H1 (cell line): ENCODE data around the gene TRIM65. TPM values are rescaled to one million over a fixed set of nuclear protein-coding genes. Genes with fewer than 3 reads are reported as not detected.

Source experiments
- BRCA1 ChIP-seq: IDR thresholded peaks from 2 replicates; pipeline ENCODE4 v1.6.1; 2012; ENCODE audit warnings: low read depth, low read length, improper control_type of control experiment
- KDM5A ChIP-seq: fragments of 200-600 bp; IDR thresholded peaks from 2 replicates; pipeline ENCODE4 v1.7.1; 2012; ENCODE audit warnings: mild to moderate bottlenecking, low read length, inconsistent platforms, mixed read lengths
- RBBP5 ChIP-seq: IDR thresholded peaks from 2 replicates; pipeline ENCODE4 v1.7.1; 2012; ENCODE audit warnings: low read depth, mild to moderate bottlenecking, inconsistent platforms, low read length, moderate library complexity, borderline replicate concordance
- SIX5 ChIP-seq: IDR thresholded peaks from 2 replicates; pipeline ENCODE4 v1.6.1; 2011; ENCODE audit warnings: mild to moderate bottlenecking, low read depth, low read length
- polyA plus RNA-seq, 7 experiments: library from polyadenylated mRNA; depleted of rRNA in 3 of 7; stranded (reverse) in 5 of 7; unstranded in 2 of 7; fragments of >200 nt in 5 of 7; fragments of 200-250 nt in 2 of 7; gene quantifications; 1 replicate in 5 of 7; 2 replicates in 1 of 7; 4 replicates in 1 of 7; pipeline versions ENCODE4 v1.2.1 to v1.2.3, GENCODE V29; 2011 to 2013; ENCODE audit warnings: missing spikeins in 2 of 7, mixed read lengths in 2 of 7
- total RNA-seq: library from RNA; stranded (reverse); fragmentation: NEBNext Ultra II Directional; extraction: Animal tissue kit (Norgen Biotek cat#: 25700); gene quantifications from 2 replicates; pipeline ENCODE4 v1.2.1, GENCODE V29; 2021

The TRIM65 gene
- total and polyA plus RNA-seq, 2 of the 8 experiments (the other 6 are each of a cell fraction or from before 2014, with no cell fraction given) = 21.2 to 48.6 TPM

DNA sequence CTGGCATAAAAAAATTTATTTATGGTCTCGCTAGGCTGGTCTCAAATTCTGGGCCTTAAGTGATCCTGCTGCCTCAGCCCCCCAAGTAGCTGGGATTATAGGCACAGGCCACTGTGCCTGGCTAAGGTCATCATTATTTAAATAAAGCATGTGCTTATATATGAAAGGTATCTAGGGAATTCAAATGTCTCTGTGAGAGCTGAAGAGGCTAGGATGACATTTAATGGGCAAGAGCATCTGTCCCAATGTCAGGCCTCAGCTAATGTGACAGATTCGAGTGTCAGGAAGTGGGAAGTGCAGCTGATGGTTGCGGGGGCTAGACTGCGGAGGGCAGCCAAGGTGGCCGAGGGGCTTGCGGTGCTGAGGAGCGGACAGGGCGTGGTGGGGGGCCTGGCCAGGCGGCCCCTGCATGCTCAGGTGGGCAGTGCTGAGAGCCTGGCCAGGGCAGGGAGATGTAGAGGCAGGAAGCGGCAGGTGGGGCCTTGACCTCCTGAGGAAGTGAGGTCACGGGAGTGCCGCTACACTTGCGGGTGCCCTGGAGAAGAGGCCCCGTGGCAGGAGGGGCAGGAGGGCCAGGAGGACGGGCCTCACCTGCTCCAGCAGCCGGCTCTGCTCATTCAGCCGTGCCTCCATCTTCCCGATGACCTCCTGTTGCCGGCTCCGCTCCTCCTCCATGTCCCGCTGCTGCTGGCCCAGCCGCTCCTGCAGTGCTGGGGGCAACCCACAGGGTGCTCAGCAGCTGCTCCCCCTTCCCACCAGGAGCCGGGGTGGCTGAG is 20.6 kb upstream of the TRIM65 start (continued):
- TF ChIP-seq KDM5A (no peak), BRCA1 (no peak), RBBP5 (no peak), SIX5 (no peak)
